ENCODE measurements around the gene VTI1A. TPM values are rescaled to one million over a fixed set of nuclear protein-coding genes. Genes with fewer than 3 reads are reported as not detected.
A peak's percentile ranks its signal among the peaks of the same experiment; 100 is the strongest.

VTI1A gene
- total and polyA plus RNA-seq, 2 experiments from 2014 or later, result 20.4 to 39.8 TPM

- Histone ChIP-seq H3K9me2 (replicated peaks; ENCODE audit: insufficient read depth) (no peaks in the 10 kb centered on the region), H3K79me2 (no peaks in the 10 kb centered on the region), H3K36me3 (replicated peaks; ENCODE audit: insufficient read depth, low read depth) (no peaks in the 10 kb centered on the region), H3K27ac (peak overlapping the region; percentile 62), H3K4me1 (ENCODE audit: insufficient read depth) (peaks cover 10% of the 10 kb centered on the region), H2AFZ (no peak overlapping the region), H4K20me1 (ENCODE audit: insufficient read depth, poor library complexity, severe bottlenecking) (no peaks in the 10 kb centered on the region), H3K4me3 (no peak overlapping the region), H3K27me3 (no peaks in the 10 kb centered on the region), H3K4me2 (no peak overlapping the region), H3K9me3 (ENCODE audit: low read depth) (no peaks in the 10 kb centered on the region)
- DNase-seq (ENCODE audit: low spot score), result peak; percentile 28
- 62% methylated on average over 5 of the region's 5 CpGs for WGBS (ENCODE audit: low lambda C conversion rate, missing lambda C conversion rate)
- no peak for TF ChIP-seq EZH2phosphoT487 (IDR thresholded peaks at IDR 0.05; ENCODE audit: low read depth, severe bottlenecking, unreplicated experiment)
- TF ChIP-seq, protein P1, sequence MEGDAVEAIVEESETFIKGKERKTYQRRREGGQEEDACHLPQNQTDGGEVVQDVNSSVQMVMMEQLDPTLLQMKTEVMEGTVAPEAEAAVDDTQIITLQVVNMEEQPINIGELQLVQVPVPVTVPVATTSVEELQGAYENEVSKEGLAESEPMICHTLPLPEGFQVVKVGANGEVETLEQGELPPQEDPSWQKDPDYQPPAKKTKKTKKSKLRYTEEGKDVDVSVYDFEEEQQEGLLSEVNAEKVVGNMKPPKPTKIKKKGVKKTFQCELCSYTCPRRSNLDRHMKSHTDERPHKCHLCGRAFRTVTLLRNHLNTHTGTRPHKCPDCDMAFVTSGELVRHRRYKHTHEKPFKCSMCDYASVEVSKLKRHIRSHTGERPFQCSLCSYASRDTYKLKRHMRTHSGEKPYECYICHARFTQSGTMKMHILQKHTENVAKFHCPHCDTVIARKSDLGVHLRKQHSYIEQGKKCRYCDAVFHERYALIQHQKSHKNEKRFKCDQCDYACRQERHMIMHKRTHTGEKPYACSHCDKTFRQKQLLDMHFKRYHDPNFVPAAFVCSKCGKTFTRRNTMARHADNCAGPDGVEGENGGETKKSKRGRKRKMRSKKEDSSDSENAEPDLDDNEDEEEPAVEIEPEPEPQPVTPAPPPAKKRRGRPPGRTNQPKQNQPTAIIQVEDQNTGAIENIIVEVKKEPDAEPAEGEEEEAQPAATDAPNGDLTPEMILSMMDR (IDR thresholded peaks at IDR 0.05; ENCODE audit: poor library complexity), result no peak
- no peak for TF ChIP-seq EZH2 (IDR thresholded peaks at IDR 0.05; ENCODE audit: borderline replicate concordance)
Measured at GRCh38 chr10:112803961-112804401, 357.0 kb downstream of the VTI1A start.

GRCh38 chr10:112805254-112805590 lies 358.2 kb downstream of the VTI1A start:
- Histone ChIP-seq H3K9me2 (replicated peaks; ENCODE audit: insufficient read depth) (no peaks in the 10 kb centered on the region), H4K20me1 (ENCODE audit: insufficient read depth, poor library complexity, severe bottlenecking) (no peaks in the 10 kb centered on the region), H3K27me3 (no peaks in the 10 kb centered on the region), H3K4me2 (no peak overlapping the region), H3K9me3 (ENCODE audit: low read depth) (no peaks in the 10 kb centered on the region), H2AFZ (no peak overlapping the region), H3K79me2 (no peaks in the 10 kb centered on the region), H3K27ac (no peak overlapping the region), H3K4me3 (no peak overlapping the region), H3K4me1 (ENCODE audit: insufficient read depth) (peaks cover 10% of the 10 kb centered on the region), H3K36me3 (replicated peaks; ENCODE audit: insufficient read depth, low read depth) (no peaks in the 10 kb centered on the region)
- WGBS (ENCODE audit: low lambda C conversion rate, missing lambda C conversion rate), result 90% methylated on average over 4 of the region's 4 CpGs
- TF ChIP-seq EZH2 (IDR thresholded peaks at IDR 0.05; ENCODE audit: borderline replicate concordance) (no peak), EZH2phosphoT487 (IDR thresholded peaks at IDR 0.05; ENCODE audit: low read depth, severe bottlenecking, unreplicated experiment) (no peak)
- TF ChIP-seq, protein P1 (IDR thresholded peaks at IDR 0.05; ENCODE audit: poor library complexity), result no peak
- DNase-seq (ENCODE audit: low spot score), result no peak

DNA sequence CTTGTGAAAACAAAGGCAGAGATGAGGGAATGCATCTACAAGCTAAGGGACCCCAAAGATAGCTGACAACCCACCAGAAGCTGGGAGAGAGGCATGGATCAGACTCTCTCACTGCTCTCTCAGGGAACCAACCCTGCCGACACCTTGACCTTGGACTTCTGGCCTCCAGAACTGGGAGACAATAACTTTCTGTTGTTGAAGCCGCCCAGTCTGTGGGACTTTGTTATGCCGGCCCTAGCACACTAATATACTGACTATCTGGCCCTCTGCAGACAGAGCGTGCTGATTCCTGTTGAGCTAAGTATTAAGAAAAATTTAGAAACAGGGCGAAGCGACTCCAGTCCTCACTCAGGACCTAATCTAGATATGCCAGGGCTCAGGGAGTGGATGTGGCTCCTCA lies 358.7 kb downstream of the VTI1A start:
- 90% methylated on average over 6 of the region's 6 CpGs for WGBS (ENCODE audit: low lambda C conversion rate, missing lambda C conversion rate)
- DNase-seq (ENCODE audit: low spot score), result no peak
- no peak overlapping the region for H3K27ac ChIP-seq

More for the DNA sequence above, 358.7 kb downstream of the VTI1A start:
- no peak for TF ChIP-seq EZH2 (IDR thresholded peaks at IDR 0.05; ENCODE audit: borderline replicate concordance)
- no peak for TF ChIP-seq EZH2phosphoT487 (IDR thresholded peaks at IDR 0.05; ENCODE audit: low read depth, severe bottlenecking, unreplicated experiment)
- TF ChIP-seq, protein P1 (IDR thresholded peaks at IDR 0.05; ENCODE audit: poor library complexity), result no peak
- Histone ChIP-seq H2AFZ (no peak overlapping the region), H3K27me3 (no peaks in the 10 kb centered on the region), H3K4me2 (no peak overlapping the region), H3K79me2 (no peaks in the 10 kb centered on the region), H3K36me3 (replicated peaks; ENCODE audit: insufficient read depth, low read depth) (no peaks in the 10 kb centered on the region), H4K20me1 (ENCODE audit: insufficient read depth, poor library complexity, severe bottlenecking) (no peaks in the 10 kb centered on the region), H3K9me2 (replicated peaks; ENCODE audit: insufficient read depth) (no peaks in the 10 kb centered on the region), H3K9me3 (ENCODE audit: low read depth) (no peaks in the 10 kb centered on the region), H3K4me1 (ENCODE audit: insufficient read depth) (peaks cover 12% of the 10 kb centered on the region), H3K4me3 (no peak overlapping the region)
